Hepatocyte (in vitro differentiated cells): Measurements from ENCODE around the gene GSC2. TPM values are rescaled to one million over a fixed set of nuclear protein-coding genes. Genes with fewer than 3 reads are reported as not detected.

ENCODE experiments used
- DNase-seq: peaks from one replicate; pipeline ENCODE4 v3.0.0-alpha.2; 2016; ENCODE audit warnings: low spot score
- H2AFZ ChIP-seq: fragments of 200-600 bp; sonication (generic); 2 replicates; pipeline ENCODE4 v1.6.0; 2016; ENCODE audit warnings: antibody characterized with exemption, mild to moderate bottlenecking
- H3K27ac ChIP-seq: fragments of 200-600 bp; sonication (generic); 2 replicates; pipeline ENCODE4 v1.5.1; 2016; ENCODE audit warnings: mild to moderate bottlenecking
- H3K27me3 ChIP-seq: fragments of 200-600 bp; sonication (generic); 2 replicates; pipeline ENCODE4 v1.6.1; 2016
- H3K36me3 ChIP-seq: fragments of 200-600 bp; sonication (generic); replicated peaks from 2 replicates; pipeline ENCODE4 v1.5.1; 2016; ENCODE audit warnings: low read depth; ENCODE audit not compliant: insufficient read depth
- H3K4me1 ChIP-seq: fragments of 200-600 bp; sonication (generic); 2 replicates; pipeline ENCODE4 v1.5.1; 2016; ENCODE audit warnings: mild to moderate bottlenecking, moderate library complexity; ENCODE audit not compliant: insufficient read depth
- H3K4me2 ChIP-seq: fragments of 200-600 bp; sonication (generic); 2 replicates; pipeline ENCODE4 v1.6.0; 2016
- H3K4me3 ChIP-seq: fragments of 200-600 bp; sonication (generic); 2 replicates; pipeline ENCODE4 v1.5.1; 2016; ENCODE audit warnings: mild to moderate bottlenecking
- H3K79me2 ChIP-seq: fragments of 200-600 bp; sonication (generic); 2 replicates; pipeline ENCODE4 v1.6.0; 2017; ENCODE audit warnings: mild to moderate bottlenecking
- H3K9me2 ChIP-seq: fragments of 200-600 bp; sonication (generic); replicated peaks from 2 replicates; pipeline ENCODE4 v1.6.0; 2017; ENCODE audit warnings: mild to moderate bottlenecking; ENCODE audit not compliant: insufficient read depth
- H3K9me3 ChIP-seq: fragments of 200-600 bp; sonication (generic); 2 replicates; pipeline ENCODE4 v1.5.1; 2016; ENCODE audit warnings: low read depth, mild to moderate bottlenecking
- H4K20me1 ChIP-seq: fragments of 200-600 bp; sonication (generic); 2 replicates; pipeline ENCODE4 v1.6.0; 2016; ENCODE audit warnings: mild to moderate bottlenecking; ENCODE audit not compliant: insufficient read depth, poor library complexity, severe bottlenecking
- CTCF ChIP-seq: fragments of 200-600 bp; sonication (generic); IDR thresholded peaks from 2 replicates; pipeline ENCODE4 v1.5.1; 2016; ENCODE audit warnings: antibody characterized with exemption, mild to moderate bottlenecking; ENCODE audit not compliant: poor library complexity
- EZH2 ChIP-seq: fragments of 200-600 bp; sonication (generic); IDR thresholded peaks from 2 replicates; pipeline ENCODE4 v1.6.1; 2016; ENCODE audit warnings: antibody characterized with exemption, mild to moderate bottlenecking, borderline replicate concordance
- EZH2phosphoT487 ChIP-seq: fragments of 200-600 bp; sonication (generic); IDR thresholded peaks from one replicate; pipeline ENCODE4 v1.6.1; 2018; ENCODE audit warnings: antibody characterized with exemption, mild to moderate bottlenecking, low read depth, moderate library complexity; ENCODE audit not compliant: unreplicated experiment, severe bottlenecking
- WGBS: methylation state at CpG from one replicate; pipeline ENCODE4 v1.1.6; 2016; ENCODE audit warnings: low lambda C conversion rate; ENCODE audit errors: missing lambda C conversion rate; 5-methylcytosine and 5-hydroxymethylcytosine counted together
- polyA plus RNA-seq: library from polyadenylated mRNA; unstranded; fragments of >200 nt; fragmentation: Nextera tagmentation; extraction: Ambion mirVana; gene quantifications from 2 replicates; pipeline ENCODE4 v1.2.1, GENCODE V29; 2016
- total RNA-seq: library from RNA; depleted of rRNA; stranded (reverse); fragments of >200 nt; gene quantifications from 2 replicates; pipeline ENCODE4 v1.2.3, GENCODE V29; 2014

GSC2 gene
- total and polyA plus RNA-seq, 2 experiments from 2014 or later, result not detected

GRCh38 chr22:19128946-19129727, 21.0 kb downstream of the GSC2 start:
- Histone ChIP-seq H3K27me3 (no peaks in the 10 kb centered on the region), H3K9me2 (no peaks in the 10 kb centered on the region), H3K4me3 (no peak overlapping the region), H4K20me1 (no peaks in the 10 kb centered on the region), H3K36me3 (no peaks in the 10 kb centered on the region), H3K9me3 (no peaks in the 10 kb centered on the region), H3K4me2 (no peak overlapping the region), H3K79me2 (no peaks in the 10 kb centered on the region), H3K4me1 (no peaks in the 10 kb centered on the region), H3K27ac (no peak overlapping the region), H2AFZ (no peak overlapping the region)
- WGBS, result 90% methylated on average over 7 of the region's 7 CpGs
- no peak for DNase-seq
- TF ChIP-seq EZH2phosphoT487 (no peak), EZH2 (no peak), CTCF (no peak)

GRCh38 chr22:19128009-19128401, 22.1 kb downstream of the GSC2 start:
- H3K79me2 ChIP-seq, result no peaks in the 10 kb centered on the region
- H3K9me2 ChIP-seq, result no peaks in the 10 kb centered on the region
- 87% methylated on average over 7 of the region's 7 CpGs for WGBS
- no peaks in the 10 kb centered on the region for H3K36me3 ChIP-seq
- H3K27me3 ChIP-seq, result no peaks in the 10 kb centered on the region
- H4K20me1 ChIP-seq, result no peaks in the 10 kb centered on the region
- no peak overlapping the region for H3K4me2 ChIP-seq
- DNase-seq, result no peak
- no peak overlapping the region for H3K4me3 ChIP-seq
- H3K9me3 ChIP-seq, result no peaks in the 10 kb centered on the region
- H3K27ac ChIP-seq, result no peak overlapping the region
- H2AFZ ChIP-seq, result no peak overlapping the region
- no peak for TF ChIP-seq EZH2
- TF ChIP-seq CTCF, result no peak
- no peak for TF ChIP-seq EZH2phosphoT487
- no peaks in the 10 kb centered on the region for H3K4me1 ChIP-seq

- no peak overlapping the region for H3K4me2 ChIP-seq
- no peaks in the 10 kb centered on the region for H3K4me1 ChIP-seq
- no peaks in the 10 kb centered on the region for H3K27me3 ChIP-seq
- no peak for TF ChIP-seq CTCF
- no peak for TF ChIP-seq EZH2
- TF ChIP-seq EZH2phosphoT487, result no peak
- DNase-seq, result no peak
- no peaks in the 10 kb centered on the region for H4K20me1 ChIP-seq
- WGBS, result 90% methylated on average over 16 of the region's 16 CpGs
- H3K27ac ChIP-seq, result no peak overlapping the region
- no peak overlapping the region for H2AFZ ChIP-seq
- no peak overlapping the region for H3K4me3 ChIP-seq
- no peaks in the 10 kb centered on the region for H3K9me3 ChIP-seq
- H3K36me3 ChIP-seq, result no peaks in the 10 kb centered on the region
- no peaks in the 10 kb centered on the region for H3K79me2 ChIP-seq
- H3K9me2 ChIP-seq, result no peaks in the 10 kb centered on the region
Measured at GRCh38 chr22:19127329-19128008, 22.6 kb downstream of the GSC2 start.
